IPS DF 4.7 (cell line): ENCODE data around the gene SNX2.
A peak's percentile ranks its signal among the peaks of the same experiment; 100 is the strongest.
"Not testable (repeated sequence)": the region's sequence is repeated elsewhere in the genome, so short reads cannot be mapped to it uniquely, and the experiment has no call there.

ENCODE experiments used
- DNase-seq: peaks from one replicate; pipeline ENCODE4 v3.0.0-alpha.2; 2013; ENCODE audit warnings: low spot score; ENCODE audit errors: extremely low read depth

The SNX2 gene

DNA sequence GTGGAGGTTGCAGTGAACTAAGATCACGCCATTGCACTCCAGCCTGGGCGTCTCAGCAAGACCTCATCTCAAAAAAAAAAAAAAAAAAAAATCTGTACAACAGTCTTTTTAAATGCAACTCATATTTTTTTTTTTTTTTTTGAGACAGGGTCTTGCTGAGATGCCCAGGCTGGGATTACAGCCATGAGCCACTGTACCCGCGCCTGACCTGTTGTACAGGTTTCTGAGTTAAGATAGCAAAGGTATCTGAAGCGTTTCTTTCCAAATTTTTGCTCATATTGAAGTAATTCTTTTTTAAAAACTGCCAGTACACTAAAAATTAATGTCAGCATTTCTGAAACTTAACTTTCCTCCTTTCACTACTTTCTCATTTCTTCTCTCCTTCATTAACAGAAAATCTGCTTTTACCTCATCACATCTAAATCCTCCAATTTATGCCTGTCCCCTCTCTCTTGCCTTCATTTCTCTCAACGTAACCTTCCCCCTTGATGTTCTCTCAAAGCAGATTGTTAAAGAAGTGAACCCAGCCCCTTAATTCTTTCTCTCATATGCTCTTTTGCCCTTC, 67.2 kb downstream of the SNX2 start:
- no peak for DNase-seq

DNA sequence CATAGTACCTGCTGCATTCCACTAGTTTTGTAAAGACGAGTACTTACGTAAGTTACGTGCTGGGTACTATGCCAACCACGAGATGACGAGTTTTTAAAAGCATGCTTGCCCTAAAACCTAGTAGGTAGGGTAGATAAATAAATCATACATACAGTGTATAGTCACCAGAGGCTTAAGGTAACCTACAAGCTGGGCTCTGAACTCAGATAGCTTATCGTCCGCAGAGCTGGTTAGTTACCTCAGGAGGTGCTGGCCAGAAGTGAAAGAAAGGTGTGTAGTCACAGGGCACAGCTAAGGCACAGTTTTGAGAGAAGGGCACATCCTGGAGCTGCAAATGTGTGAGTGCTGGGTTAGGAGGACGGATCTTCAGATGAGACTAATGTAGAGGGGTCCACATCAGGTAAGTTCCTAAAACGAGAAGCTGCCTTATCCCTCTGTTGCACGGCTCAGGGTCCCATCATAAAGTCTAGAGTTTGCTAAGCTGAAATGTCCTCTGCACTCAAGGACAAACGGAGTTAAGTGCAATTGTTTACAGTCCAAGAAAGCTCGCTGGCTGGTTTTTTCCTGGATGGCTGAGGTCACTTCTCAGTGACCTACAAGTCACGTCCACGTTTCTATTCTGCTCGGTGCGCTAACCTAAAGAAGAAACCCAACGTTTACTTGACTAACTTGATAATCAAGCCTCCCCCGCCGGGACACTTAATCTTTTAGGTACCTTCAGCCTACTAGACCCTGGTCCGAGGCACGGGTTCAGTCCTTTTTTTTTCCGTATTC, 69.4 kb downstream of the SNX2 start:
- DNase-seq = no peak

DNA sequence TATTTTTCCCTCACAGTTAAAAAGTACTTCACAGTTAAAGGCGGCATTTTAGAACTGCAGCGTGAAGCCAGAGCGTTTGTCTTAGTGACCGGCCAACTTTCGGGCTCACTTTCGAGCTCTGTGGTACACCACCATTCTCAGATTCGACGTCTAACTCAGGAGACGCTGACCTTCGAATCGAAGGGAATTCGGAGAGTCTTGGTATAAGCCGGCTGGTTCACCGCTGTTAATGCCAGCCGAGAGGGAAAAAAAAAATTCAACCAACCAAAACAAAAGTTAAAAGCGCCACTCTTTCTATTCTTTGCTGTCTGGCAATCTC, 70.0 kb downstream of the SNX2 start:
- DNase-seq = no peak

DNA sequence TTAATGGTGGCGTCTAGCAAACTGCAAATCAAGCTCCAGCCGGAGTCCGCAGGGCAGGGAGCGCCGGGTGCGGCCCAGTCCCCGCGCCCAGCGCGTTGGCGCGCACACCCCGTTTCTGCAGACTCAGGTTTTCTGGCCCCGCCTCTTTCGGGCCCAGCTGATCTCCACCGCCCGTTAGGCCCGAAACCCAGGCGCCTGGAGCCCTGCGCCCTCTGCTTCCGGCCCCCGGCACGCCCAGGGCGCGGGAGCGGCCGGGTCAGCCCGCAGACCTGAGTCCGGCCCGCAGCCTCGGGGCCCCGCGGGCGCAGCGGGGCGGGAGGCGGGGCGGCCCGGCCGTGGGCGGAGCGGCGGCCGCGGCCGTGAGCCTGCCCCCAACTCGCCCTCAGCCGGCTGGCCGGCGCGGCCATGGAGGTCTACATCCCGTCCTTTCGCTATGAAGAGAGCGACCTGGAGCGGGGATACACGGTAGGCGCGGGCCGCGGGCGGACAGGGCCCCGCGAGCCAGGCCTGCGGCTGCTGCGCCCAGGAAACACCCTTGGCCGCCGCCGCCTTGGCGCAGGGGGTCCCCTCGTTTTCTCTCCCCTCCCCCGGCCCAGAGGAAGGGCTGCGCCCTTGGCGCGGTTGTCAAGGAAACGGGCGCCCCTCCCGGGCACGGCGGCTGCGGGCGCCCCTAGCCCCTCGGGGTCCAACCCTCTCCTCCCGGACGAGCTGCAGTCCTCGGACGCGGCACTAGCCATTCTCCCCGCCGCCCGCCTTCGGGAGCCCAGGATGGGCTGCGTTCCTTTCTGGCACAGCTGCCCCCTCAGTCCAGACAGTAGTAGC, 70.6 kb downstream of the SNX2 start, which contains the start of gene SNX24:
Gene SNX24 (plus strand): TSS at position 385 of the 822 bp plus-strand sequence. CDS start 21 bp downstream, at position 406.
- peak; percentile 30 for DNase-seq

DNA sequence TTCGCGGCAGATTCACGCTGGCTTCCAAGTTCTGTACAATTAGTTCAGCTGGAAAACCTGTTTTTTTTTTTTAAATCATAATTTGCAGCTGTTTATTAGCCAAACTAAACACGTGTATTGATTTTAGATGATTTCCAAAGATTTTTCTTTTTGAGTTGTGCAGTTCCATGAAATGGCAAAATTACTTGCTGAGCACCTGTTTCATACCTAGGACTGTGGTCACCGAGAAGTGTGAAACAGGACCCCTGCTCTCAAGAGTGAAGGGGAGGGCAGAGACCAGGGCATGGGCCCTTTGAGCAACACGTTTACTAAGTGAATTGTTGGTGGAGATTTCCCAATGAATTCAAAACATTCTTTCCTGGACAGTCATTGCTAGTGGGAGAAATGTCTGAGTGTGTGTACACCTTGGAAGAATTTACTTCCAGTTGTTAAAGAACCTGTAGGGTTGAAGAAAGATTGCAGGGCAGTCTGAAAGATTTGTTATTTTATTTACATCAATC, 71.2 kb downstream of the SNX2 start:
- no peak for DNase-seq

DNA sequence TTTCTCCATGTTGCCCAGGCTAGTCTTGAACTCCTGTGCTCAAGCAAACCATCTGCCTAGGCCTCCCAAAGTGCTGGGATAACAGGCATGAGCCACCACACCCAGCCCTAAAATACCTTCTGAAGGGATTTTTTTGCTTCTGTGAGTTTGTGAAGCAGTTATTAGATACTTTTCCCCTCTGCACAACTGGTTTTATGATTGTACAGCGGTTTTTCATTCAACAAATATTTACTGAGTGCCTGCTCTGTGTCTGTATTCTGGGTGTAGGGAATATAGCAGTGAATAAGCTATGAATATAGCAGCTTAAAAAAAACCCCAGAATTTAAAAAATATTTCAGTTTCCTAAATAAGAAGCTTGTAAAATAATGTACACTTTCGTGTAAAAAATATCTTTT, 72.8 kb downstream of the SNX2 start:
- no peak for DNase-seq

DNA sequence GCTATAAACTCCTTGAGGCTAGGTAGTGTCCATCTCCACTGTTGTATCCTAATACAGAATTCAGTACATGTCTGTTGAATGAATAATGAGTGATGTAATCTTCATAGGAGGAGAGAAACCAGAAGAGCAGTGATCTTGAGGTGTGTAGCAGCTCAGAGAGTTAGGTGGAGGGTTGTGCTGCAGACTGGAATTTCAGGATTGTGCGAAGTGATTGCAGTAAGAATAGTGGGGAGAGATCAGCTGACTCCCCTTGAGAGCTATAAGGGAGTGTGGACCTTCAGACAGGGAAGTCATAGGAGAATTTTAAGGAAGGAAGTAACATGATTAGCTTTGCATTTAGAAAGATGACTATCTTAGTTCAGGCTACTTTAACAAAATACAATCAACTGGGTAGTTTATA, 74.9 kb downstream of the SNX2 start:
- no peak for DNase-seq

DNA sequence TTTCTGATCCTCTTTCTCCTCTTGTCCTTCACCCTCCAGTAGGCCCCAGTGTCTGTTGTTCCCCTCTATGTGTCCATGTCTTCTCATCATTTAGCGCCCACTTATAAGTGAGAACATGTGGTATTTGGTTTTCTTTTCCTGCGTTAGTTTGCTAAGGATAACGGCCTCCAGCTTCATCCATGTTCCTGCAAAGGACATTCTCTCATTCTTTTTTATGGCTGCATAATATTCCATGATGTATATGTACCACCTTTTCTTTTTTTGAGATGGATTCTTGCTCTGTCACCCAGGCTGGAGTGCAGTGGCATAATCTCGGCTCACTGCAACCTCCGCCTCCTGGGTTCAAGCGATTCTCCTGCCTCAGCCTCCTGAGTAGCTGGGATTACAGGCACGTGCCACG, 82.7 kb downstream of the SNX2 start:
- not testable (repeated sequence) for DNase-seq

DNA sequence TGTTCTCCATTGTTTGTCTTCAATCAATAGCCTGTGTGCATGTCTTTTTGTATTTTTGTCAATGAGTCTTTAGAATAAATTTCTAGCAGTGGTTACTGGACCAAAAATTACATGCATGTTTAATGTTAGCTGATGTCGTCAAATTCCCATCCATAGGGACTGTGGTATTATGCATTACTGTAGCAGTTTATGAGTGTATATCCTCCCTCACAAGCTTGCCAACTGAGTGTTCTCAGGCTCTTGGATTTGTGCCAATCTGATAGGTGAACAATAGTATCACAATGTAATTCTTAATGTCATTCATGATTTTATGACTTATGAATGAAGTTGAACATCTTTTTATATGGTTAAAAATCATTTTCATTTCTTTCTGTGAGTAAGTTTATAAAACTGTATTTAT, 83.6 kb downstream of the SNX2 start:
- DNase-seq = no peak

DNA sequence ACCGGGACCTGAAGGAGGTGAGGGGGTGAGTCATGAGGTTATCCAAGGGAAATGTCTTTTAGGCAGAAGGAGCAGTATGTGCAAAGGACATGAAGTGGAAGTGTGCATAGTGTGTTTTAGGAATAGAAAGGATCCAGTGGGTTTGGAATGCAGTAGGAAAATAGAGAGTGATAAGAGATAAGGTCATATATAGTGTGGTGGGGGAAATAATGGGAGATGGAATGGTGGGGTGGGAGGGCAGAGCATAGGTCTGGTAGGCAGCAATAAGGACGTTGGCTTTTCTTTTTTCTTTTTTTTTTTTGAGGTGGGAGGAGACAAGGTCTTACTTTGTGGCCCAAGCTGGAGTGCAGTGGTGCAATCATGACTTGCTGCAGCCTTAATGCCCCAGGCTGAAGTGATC, 88.4 kb downstream of the SNX2 start:
- no peak for DNase-seq

DNA sequence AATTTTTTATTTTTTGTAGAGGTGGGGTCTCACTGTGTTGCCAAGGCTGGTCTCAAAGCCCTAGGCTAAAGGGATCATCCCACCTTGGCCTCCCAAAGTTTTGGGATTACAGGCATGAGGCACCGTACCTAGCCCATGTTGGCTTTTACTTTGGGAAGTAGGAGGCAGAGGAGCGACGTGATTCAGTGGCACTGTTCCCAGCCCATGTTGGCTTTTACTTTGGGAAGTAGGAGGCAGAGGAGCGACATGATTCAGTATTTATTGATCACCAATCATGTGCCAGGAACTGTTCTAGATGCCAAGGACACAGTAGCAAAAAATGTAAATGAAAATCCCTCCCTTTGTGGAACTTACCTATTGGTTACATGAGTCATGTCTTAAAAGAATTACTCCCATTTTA, 88.8 kb downstream of the SNX2 start:
- no peak for DNase-seq

DNA sequence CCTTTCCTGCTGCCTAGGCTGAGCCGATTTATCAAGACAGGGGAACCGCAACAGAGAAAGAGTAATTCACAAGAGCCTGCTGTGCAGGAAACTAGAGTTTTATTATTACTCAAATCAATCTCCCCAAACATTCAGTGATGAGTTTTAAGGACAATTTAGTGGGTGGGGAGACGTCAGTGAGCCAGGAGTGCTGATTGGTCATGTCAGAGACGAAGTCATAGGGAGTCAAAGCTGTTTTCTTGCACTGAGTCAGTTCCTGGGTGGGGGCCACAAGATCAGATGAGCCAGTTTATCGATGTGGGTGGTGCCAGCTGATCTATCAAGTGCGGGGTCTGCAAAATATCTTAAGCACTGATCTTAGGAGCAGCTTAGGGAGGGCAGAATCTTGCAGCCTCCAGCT, 89.5 kb downstream of the SNX2 start:
- DNase-seq = no peak

DNA sequence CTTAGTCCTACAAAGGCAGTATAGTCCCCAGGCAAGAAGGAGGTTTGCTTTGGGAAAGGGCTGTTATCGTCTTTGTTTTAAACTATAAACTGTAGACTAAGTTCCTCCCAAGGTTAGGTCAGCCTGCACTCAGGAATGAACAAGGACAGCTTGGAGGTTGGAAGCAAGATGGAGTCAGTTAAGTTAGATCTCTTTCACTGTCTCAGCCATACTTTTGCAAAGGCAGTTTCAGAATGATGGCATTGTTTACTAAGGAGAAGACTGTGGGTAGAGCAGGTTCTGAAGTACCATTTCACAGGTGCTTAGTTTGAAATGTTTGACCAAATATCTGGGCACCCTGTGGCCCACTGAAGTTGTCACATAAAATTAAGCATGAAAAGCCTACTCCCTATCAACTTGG, 90.0 kb downstream of the SNX2 start:
- DNase-seq = no peak

DNA sequence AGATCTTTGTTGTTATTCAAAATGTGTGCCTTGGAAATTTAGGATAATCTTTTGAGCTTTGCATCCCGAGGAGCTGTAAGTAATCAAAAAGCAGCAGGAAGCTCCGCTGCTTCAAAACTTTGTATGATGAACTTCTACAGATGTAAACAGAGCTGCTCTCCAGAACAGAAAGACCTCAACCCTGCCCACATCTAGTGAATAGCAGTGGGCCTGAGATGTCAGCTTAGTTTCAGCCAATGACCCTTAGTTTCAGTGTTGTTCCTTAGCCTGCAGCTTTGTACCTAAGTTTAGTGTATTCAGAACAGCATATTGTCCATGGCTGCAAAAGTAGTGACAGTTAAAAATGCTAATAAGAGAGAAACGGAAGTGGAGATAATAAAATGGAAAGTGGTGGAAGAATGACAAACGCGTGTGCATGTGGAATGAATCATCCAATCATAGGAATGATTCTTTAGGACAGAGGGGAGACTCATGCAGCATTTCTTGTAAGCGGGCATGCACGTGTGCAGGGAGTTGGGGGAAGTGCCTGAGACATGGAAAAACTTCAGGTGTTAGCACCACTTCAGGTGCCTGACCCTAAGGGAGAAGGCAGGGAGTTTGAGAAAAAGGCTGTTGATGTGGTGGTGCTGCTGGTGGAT, 95.5 kb downstream of the SNX2 start:
- no peak for DNase-seq

DNA sequence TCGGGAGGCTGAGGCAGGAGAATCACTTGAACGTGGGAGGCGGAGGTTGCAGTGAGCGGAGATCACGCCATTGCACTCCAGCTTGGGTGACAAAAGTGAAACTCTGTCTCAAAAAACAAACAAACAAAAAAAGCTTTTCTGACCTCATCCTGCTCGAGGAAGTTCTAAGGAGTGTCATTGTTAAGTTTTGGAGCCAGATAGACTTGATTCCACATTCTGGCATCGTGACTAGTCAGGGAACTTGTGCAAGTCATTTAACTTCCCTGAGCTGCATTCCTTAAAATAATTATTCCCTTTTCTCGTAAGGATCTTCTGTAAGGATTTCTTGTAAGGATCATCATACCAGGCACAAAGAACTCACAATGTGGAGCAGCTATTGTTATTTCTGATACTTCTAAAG, 96.8 kb downstream of the SNX2 start:
- no peak for DNase-seq

DNA sequence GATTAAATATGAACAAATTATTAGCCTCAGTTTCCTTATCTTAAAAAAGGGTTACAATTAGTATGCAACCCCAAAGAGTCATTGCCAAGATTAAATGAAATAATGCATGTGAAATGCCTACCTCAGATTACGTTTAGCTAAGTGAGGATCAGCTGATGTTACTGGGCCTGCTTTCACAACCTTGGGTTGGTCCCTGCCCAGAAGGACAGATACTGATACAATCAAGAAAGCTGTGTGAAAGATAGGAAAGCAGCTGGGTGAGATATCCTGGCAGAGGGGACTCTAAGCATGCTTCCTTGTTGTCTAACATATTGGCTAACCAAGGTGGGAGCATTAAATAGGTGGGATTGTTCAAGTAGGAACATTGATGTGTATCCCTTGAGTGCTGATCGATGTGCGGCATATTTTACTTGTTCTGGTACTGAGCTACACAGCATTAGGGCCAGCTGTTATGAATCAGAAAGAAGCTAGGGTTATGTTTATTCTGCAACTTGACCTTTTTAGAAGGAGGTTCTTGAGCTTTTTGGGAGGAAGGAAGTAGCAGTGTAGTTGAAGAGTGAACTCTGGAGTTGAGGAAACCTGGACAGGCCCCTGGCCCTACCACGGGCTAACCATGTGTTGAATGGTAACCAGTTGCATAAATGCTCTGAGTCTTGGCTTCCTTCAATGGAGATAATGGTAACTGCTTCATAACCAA, 99.4 kb downstream of the SNX2 start:
- no peak for DNase-seq

DNA sequence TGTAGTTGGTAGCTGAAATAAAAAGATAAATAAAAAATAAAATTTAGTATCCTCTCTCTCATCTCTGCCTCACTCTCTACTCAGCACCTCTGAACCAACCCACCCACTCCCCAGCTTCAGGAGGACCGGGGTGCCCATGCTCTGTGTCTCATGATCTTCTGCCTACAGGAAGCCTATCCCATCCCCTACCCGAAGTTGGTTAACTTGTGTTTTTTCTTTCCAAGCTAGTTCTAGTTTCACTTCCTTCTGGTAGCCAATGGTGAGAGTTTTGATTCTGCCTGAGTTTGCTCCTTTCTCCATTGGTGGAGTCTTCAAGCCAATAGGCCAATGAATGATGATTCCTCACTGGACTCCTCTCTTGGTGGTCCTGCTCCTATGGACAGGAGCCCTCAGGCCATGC, 102.6 kb downstream of the SNX2 start:
- DNase-seq = no peak

DNA sequence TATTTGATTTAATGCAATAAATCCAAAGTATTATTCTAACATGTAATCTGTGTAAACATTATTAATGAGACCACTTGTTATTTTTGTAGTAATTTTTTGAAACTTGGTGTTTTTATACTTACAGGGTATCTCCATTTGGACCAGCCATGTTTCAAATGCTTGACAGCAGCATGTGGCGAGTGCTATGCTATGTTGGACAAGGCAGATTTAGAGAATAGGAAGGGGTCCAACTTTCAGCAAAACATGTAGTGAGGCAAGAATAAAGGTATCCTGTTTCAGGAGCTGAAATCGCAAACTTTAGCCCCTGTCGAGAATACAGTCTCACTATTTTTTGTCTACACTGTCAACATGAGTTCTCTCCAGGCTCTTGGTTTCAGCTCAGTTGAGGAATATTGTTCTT, 104.2 kb downstream of the SNX2 start:
- no peak for DNase-seq
